ENCODE data around the gene PRIM1.

- TF ChIP-seq REST (IDR thresholded peaks at IDR 0.05; ENCODE audit: insufficient read depth in 1 of 2, low read depth in 2 of 2, low read length in 1 of 2) (no peak), CTCF (IDR thresholded peaks at IDR 0.05) (no peak)
Observed at GRCh38 chr12:56751712-56752598, at the start of gene PRIM1.
